GM19455 (cell line): ENCODE data around the gene SCAF1.

Experiments
- ATAC-seq: cut with Tn5 transposase; IDR thresholded peaks from one replicate; pipeline ENCODE4 v1.9.1; 2021; ENCODE audit not compliant: unreplicated experiment

Gene SCAF1

GRCh38 chr19:49641688-49642491 is at the start of gene SCAF1:
Gene SCAF1 (plus strand): TSS chr19:49642209. CDS start chr19:49645027, 2,818 bp downstream.
- ATAC-seq: peak; percentile 60

DNA sequence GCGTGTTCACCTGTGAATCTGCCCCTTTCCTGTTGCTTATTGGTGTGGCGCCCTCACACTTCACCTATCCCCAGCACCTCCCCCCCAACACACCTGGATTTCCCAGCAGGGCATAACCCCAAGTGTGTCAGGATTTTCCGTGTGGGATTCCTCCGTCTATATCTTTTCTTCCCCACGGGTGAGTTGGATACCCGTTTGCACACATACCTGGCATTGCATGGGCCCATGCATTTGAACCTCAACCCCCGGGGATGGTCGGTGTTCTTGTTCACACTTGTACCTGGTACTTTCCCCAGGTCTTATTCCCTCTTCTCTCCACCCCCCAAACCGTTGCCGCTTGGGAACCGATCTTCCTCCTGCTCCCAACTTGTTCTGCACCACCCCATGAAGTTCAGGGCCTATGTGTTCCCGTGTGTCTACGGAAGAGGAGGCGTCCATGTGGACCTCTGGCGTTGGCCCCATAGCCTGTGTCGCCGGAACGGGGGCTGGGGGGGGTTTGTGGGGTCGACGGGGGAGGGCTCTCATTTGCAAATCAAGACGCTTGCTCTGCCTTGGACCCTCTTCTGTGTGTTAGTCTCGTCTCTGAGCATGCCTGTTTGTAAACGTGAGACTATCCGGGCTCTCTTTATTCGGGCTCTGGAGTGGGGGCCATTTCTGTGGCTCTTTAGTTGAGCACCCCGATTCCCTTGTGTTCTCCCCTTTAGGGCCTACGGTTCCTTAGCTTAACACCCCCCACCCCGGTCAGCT is 49.4 kb upstream of the SCAF1 start:
- no peak for ATAC-seq

GRCh38 chr19:49593233-49594113 is 48.5 kb upstream of the SCAF1 start:
- ATAC-seq: peak; percentile 45

DNA sequence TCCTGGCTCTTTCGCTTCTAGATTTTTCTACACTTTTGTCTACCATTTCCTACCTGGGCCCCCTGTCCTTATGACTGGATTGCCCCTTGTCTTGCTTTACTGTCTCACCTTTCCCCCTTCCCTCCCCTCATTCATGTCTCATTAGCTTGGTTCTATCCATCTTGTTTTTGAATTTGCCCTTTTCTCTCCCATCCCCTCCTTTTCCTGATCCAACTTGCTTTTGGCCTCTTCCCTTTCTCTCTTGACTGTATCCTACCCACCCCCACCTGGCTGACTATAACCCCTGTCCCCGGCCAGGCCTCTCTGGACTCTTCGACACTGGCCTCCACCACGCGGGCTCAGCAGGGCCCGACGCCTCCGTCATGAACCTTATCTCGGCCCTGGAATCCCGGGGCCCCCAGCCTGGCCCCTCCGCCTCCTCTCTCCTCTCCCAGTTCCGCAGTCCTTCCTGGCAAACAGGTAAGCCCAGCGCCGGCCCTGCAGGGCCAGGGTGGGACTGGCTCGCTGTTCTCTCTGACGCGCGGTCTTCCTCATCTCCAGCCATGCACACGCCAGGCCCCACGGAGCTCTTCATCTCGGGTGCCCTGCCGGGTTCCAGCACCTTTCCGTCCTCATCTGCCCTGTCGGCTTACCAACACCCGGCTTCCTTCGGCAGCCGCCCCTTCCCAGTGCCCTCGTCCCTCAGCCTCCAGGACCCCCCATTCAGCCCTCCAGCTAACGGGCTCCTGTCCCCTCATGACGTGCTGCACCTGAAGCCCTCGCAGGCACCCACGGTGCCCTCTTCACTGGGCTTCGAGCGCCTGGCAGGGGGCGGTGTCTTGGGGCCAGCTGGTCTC is 47.6 kb upstream of the SCAF1 start:
- ATAC-seq: no peak

DNA sequence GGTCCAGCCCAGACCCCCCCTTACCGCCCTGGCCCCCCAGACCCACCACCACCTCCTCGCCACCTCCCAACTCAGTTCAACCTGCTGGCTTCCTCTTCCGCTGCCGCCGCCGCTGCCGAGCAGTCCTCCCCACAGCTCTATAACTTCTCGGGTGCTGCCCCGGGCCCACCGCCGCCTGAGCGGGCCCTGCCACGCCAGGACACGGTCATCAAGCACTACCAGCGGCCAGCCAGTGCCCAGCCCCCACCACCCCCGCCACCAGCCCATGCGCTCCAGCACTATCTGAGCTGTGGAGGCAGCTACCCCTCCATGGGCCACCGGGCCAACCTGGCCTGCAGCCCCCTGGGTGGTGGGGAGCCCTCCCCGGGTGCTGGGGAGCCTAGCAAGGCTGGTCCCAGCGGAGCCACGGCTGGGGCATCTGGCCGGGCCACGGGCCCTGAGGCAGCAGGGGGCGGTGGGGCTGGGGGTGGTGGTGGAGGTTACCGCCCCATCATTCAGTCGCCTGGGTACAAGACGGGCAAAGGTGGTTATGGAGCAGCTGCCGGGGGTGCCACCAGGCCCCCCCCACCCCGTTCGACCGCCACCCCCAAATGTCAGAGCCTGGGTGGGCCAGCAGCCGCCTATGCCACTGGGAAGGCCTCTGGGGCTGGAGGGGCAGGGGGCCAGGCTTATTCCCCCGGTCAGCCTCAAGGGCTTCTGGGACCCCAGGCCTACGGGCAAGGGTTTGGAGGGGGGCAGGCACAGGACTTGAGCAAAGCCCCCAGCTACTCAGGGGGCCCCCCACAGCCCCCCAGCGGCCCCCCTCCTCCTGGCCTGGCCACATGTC is 46.8 kb upstream of the SCAF1 start:
- no peak for ATAC-seq

DNA sequence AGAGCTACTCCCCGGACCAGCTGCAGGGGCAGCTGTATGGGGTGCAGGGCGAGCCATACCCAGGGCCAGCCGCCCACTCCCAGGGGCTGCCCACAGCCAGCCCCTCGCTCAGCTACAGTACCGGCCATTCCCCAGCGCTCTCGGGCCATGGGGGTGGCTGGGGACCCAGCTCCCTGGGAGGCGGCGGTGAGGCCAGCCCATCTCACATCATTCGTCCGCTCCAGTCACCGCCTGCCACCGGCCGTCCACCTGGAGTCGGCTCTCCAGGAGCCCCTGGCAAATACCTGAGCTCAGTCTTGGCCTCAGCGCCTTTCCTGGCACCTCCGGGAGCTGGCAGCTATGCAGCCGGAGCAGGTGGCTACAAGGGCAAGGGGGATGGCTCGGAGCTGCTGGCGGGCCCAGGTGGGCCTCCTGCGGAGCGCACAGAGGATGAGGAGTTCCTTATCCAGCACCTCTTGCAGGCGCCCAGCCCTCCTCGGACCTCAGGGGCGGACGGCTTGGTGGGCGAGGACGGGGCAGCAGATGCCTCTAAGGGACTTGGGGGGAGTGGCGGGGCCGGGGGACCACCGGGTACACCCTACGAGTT is 46.1 kb upstream of the SCAF1 start:
- ATAC-seq: no peak

DNA sequence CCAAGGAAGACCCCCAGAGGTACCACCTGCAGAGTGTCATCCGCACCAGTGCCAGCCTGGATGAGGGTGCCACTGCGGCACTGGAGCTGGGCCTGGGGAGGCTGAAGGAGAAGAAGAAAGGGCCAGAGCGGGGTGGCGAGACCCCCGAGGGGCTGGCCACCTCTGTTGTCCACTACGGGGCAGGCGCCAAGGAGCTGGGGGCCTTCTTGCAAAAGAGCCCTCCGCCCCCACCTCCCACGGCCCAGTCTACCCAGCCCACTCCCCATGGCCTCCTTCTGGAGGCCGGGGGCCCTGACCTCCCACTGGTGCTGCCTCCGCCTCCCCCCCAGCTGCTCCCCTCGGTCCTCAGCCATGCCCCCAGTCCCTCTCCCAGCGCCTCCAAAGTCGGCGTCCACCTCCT is 45.6 kb upstream of the SCAF1 start:
- ATAC-seq: no peak

- no peak for ATAC-seq
These were observed 44.9 kb upstream of the SCAF1 start for GRCh38 chr19:49596954-49597702.

DNA sequence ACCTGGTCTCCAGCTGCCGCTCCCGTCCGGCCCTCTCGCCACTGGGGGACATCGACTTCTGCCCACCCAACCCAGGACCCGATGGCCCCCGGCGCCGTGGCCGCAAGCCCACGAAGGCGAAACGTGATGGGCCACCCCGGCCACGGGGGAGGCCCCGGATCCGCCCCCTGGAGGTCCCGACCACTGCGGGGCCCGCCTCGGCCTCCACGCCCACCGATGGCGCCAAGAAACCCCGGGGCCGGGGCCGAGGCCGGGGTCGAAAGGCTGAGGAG is 44.4 kb upstream of the SCAF1 start:
- no peak for ATAC-seq

DNA sequence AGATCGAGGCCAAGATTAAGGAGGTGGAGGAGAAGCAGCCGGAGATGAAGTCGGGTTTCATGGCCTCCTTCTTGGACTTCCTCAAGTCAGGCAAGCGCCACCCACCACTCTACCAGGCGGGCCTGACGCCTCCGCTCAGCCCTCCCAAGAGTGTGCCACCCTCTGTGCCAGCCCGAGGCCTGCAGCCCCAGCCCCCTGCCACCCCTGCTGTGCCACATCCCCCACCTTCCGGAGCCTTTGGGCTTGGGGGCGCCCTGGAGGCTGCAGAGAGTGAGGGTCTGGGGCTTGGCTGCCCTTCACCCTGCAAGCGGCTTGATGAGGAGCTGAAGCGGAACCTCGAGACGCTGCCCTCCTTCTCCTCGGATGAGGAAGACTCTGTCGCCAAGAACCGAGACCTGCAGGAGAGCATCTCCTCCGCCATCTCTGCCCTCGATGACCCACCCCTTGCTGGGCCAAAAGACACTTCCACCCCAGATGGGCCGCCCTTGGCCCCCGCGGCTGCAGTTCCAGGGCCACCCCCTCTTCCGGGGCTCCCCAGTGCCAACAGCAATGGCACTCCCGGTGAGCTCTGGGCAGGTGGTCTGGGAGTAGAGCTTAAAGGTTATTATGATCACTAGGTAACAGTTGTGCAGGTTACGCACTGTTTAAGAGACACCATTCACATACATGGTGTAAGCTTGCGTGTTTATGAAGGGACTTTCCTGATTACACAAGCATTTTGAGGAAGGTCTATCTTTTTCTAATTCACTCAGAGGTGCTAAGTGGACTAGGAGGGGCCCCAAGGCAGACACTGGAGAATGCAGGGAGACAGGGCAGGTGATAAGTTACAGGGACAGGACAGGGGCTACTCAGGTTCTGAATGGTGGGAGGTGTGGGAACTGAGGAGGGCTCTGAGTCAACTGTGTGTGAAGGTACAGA is 42.4 kb upstream of the SCAF1 start:
- no peak for ATAC-seq

- no peak for ATAC-seq
These were observed 40.4 kb upstream of the SCAF1 start for GRCh38 chr19:49601482-49602038.

- no peak for ATAC-seq
These were observed 39.2 kb upstream of the SCAF1 start for GRCh38 chr19:49602806-49603205.

DNA sequence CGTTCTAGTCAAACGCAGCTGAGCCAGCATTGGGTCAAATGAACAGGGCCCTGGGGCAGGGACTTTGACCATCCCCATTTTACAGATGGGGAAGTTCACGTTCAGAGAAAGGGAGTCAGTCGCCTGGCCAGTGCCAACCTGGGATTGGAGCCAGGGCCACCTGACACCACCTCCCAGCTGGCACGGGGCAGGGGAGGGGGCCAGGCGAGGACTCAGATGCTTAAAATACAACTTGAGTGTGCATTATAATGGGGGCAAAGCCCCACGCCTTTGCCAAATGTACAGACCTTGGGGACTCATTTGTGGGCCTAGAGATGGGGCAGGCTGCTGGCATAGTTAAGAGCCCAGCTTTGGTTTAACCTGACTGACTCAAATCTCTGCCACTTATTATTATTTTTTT is 36.4 kb upstream of the SCAF1 start:
- no peak for ATAC-seq

- no peak for ATAC-seq
These were observed 32.4 kb upstream of the SCAF1 start for GRCh38 chr19:49609499-49610092.

DNA sequence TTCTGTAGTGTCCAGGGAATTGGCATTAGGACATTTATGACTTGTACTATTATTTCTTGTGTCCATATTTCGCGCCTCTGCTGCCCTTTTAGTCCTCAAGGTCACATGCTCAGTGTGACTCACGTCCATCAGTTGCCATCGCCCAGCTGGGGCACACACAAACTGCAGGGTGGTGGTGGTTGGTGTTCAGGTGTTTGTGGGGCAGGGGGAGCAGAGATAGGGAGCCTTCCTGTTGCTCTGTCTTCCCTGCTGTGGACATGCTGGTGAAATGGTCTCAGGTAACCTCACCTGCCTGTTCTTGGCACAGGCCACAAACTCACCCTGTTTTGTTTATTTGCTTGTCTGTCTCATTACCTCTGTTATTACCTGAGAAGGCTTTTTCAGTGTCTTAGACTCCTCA is 28.6 kb upstream of the SCAF1 start:
- ATAC-seq: no peak

DNA sequence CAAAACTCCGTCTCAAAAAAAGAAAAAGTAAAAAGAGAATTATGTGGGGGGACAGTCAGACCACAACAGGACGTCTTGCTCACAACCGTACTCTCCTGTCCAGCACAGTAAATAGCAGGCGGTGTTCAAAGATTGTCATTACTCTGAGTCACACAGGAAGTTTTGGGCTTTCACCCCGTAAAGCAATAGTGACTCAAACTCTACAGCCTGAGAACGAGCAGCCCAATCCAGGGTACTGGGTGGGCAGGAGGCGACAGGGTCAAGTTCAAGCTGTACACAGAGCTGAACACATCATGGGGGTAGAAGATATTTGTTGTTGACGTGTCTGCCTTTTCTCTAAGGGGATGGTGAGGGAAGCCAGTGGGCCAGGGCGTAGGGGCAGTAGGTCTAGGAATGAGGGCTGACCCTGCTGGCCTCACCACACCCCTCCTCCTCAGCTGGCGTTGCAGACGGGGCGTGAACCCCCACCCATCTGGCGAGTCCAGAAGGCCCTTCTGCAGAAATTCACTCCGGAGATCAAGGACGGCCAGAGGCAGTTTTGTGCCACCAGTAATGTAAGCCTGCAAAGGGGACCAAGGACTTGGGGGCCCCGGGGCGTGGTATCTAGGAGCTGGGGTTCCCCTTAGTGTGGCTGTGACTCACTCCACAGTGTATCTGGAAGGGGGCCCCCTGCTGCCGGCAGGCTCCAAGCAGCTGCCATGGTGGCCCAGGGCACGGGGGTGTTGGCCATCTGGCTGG is 27.7 kb upstream of the SCAF1 start:
- ATAC-seq: no peak
